GM18520 (cell line): ENCODE data around the gene SLA2.
"Not testable (repeated sequence)": the region's sequence is repeated elsewhere in the genome, so short reads cannot be mapped to it uniquely, and the experiment has no call there.

Experiments used
- ATAC-seq: cut with Tn5 transposase; IDR thresholded peaks from one replicate; pipeline ENCODE4 v1.9.1; 2021; ENCODE audit not compliant: unreplicated experiment

Gene SLA2

DNA sequence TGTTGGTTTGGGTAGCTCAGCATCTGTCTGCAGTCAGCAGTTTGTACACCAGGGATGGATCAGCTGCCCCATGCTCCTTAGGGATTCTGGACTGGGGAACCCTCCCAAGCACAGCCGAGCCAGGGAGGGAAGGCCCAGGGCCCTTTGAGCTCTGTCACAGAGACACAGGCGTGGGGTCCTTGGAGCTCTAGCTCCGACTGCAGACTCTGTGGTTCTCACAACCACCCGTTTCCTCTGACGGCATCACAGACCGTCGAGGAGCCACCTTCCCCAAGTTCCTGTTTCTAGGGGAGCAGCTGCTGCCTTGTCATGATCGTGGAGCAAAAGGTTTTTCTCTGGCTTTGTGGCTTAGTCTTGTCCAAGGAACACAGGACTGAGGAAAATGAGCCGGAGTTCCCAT is at the start of gene SLA2:
Gene SLA2, minus strand, starts transcription at position 199 of the 400 bp plus-strand sequence. CDS start 4,861 bp downstream, outside the sequence.
- ATAC-seq: no peak

DNA sequence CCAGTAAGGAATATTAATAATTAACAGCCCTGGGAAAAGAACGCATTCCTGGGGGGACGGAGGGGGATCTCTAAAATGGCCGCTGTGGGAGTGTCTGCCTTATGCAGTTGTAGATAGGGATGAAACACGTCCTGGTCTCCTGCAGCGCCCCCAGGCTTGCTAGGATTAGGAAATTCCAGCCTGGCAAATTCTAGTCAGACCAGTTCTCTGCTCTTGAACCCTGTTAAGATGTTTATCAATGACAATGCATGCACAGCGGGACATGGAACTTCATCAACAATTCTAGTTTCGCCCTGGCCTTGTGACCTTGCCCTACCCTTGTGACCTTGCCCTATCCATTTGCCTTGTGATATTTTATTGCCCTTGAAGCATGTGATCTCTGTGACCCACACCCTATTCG is 49.5 kb upstream of the SLA2 start:
- not testable (repeated sequence) for ATAC-seq

GRCh38 chr20:36688630-36689029 is 42.6 kb upstream of the SLA2 start:
- ATAC-seq: no peak

DNA sequence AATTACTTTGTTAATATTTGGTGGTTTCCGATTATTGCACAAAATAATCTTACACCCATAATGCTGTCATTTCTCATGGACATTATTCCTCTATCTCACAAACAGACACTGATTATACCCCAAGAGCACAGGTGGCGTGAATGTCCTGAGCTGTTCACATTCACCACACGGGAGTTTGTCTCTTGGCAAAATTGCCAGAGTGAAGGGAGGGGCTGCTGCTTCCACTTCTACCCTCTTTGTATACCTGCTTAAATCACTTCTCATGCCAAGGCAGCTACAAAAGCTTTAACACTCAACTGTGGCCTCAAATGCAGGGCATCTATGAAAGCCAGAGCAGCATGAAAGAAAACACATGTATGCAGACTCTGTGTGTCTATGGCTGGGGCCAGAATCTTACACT is 41.9 kb upstream of the SLA2 start:
- no peak for ATAC-seq

DNA sequence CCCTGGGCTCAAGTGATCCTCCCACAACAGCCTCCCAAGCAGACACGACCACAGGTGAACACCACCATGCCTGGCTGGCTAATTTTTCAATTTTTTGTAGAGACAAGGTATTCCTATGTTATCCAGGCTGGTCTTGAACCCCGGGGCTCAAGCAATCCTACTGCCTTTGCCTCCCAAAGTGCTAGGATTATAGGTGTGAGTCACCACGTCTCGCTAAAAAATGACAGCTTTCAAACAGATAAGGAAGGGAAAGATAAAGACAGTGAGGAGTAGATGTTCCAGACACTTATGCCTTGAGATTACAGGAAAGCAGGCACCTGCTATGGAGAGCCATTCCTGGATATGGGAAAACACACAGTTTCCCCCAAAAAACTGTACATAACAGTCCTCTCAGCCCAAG is 40.9 kb upstream of the SLA2 start:
- no peak for ATAC-seq

DNA sequence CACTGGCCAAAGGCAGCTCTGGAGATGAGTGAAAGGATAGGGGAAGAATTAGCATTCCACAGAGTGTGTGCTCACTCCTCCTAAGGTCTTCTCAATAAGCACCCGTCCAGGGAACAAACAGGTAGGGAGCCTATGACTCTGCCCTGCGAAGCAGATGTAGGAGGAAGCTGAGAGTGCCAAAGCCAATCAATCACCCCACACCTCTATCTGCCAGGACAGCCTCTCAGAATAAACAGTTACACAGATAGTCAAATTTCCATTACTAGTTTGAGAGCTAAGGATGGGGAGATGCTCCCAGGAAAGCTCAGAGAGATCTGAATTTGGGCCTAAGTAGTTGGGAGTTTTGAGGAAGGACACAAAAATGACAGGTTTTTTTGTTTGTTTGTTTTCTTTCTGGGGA is 40.5 kb upstream of the SLA2 start:
- no peak for ATAC-seq

- no peak for ATAC-seq
Measured at GRCh38 chr20:36684747-36685146, 38.8 kb upstream of the SLA2 start.

- ATAC-seq: no peak
Measured at GRCh38 chr20:36682311-36682710, 36.3 kb upstream of the SLA2 start.

DNA sequence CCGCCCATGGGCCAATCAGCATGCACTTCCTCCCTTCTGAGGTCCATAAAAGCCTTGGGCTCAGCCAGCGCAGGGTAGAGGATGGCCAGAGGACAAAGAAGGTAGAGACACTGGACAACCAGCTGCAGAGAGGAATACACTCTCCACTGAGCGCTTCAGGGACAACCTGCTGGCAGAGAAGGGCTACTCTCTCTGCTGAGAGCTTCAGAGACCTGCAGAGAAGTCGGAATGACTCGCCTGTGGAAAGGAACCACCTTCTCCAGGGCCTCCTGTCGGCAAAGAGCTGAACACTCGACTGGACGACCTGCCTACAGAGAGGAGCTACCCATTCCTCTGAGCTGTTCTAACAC is 31.4 kb upstream of the SLA2 start:
- ATAC-seq: no peak

GRCh38 chr20:36676701-36677421 is 30.9 kb upstream of the SLA2 start:
- no peak for ATAC-seq

- ATAC-seq: not testable (repeated sequence)
Measured at GRCh38 chr20:36675545-36675944, 29.5 kb upstream of the SLA2 start.

DNA sequence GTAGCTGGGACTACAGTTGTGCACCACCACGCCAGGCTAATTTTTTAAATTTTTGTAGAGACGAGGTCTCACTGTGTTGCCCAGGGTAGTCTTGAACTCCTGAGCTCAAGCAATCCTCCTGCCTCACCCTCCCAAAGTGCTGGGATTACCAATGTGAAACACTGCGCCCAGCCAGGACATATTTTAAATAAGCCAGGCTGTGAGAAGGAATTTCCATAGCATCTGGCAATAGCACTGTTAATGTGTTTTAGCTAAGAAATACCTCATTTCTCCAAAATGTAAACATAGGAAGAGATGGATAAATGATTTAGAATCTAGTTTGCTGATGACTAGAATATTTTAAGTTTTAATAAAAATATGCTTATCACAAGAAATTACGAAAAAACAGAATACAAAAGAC is 27.0 kb upstream of the SLA2 start:
- ATAC-seq: no peak

GRCh38 chr20:36670665-36671357 is 24.8 kb upstream of the SLA2 start:
- no peak for ATAC-seq

- no peak for ATAC-seq
Measured at GRCh38 chr20:36666181-36666740, 20.3 kb upstream of the SLA2 start.

DNA sequence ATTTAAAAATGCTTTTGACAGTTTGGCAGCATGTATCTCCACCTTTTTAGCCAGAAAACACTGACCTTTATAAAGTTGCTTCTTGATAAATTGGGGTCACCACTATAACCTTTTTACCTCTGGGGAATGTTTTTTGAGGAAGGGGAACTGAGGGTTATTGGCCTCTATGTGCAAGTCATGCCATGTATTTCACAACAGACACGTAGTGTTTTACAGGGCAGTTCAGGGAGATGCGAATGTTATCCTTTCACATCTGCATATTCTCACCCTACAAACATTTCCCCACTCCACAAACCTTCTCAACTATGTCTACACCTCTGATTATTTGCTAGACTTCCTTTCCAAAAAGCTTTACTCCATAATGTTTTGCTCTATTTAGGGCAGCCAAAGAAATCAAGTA is 17.0 kb upstream of the SLA2 start:
- ATAC-seq: no peak

DNA sequence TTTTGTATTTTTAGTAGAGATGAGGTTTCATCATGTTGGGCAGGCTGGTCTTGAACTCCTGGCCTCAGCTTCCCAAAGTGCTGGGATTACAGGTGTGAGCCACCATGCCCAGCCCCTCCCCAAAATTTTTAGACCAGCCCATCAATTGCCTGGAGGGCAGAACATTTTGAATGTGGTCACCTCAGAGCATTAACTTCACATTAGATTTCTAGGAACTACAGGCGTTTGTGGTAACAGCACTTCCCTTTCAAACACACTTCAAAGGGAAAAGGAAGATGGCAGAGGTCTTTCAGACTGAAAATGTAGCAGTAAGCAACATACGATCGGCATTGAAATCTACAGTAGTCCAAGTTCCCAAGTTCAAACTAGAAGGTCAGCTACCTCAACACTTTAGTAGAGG is 12.3 kb upstream of the SLA2 start:
- no peak for ATAC-seq

GRCh38 chr20:36656733-36657132 is 10.7 kb upstream of the SLA2 start:
- ATAC-seq: no peak

DNA sequence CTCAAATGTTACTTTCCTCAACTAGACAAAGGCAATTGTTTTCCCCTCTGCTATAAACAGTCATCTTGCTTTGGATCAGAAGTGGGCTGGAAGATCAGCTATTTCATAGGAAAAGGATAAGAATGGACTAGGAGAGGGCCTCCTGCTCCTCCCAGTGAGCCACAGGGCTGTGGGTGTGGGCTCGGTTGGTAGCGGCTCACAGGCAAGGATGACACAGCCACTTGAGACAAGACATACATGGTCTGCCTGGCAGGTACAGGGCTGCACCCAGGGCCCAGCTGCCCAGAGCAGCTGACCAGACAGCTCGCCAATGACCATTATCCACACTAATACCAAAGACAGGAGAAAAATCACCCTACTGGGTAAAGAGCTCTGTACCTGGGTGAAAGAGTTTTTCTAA is 9.0 kb upstream of the SLA2 start:
- ATAC-seq: no peak

- ATAC-seq: no peak
Measured at GRCh38 chr20:36654506-36654905, 8.5 kb upstream of the SLA2 start.

DNA sequence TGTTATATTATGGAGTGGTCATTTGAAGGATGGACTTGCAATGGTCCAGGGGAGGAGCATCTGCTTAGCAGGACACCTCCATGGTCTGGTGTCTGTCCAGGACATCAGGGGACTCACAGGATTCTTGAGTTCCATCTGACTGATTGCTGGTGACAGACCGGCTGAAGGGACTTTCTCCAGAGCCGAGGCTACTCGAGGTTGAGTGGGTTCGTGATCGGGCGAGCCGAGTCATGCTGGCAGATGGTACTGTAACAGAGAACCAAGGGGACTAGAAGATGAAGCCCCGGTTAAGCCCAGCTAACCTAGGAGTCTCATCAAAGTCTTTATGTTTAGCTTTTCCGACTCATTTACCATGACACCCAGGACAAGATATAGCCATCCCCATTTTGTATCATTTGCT is 7.5 kb upstream of the SLA2 start:
- ATAC-seq: no peak

DNA sequence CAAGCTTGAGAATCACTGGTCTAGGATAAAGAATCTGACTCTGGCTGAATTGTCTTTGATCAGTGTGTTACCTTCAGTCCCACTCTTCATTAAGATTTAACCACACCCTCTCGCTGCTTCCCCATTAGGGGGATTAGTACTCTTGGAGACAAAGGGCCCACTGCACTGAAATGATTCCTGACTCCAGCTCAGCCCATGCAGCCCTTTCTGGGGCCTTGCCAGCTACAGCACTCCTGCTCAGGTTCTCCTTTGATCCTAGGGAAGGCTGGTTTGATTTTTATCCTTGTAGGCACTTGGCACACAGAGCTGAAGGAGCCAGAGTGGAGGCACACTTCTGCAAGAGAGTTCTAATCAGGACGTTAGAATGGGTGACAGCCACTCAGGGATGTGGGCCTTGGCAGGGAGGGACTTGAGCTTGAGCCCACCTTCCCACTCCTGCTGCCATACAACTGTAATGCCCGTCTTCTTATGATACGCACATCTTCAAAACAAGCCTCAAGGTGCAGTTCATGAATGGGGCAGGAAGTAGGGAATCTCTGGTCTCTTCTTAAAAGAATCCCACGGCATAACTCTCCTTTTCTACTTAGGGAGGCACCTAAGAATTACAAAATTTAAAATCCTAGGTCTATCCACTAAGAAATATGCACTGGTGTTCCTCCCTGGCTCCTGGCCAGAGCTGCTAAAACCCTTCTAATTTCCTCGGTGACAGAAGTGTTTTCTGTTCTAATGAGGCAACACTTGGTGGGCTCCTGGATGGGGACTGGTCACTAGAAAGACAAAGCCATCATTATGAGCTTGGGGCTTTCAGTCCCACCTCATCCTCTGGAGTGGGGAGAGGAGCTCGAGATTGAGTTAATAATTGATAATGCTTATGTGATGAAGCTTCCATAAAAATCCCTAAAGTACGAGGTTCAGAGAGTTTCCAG is 1.5 kb upstream of the SLA2 start:
- no peak for ATAC-seq
